GM20431 (cell line): Measurements from ENCODE around the gene C2orf49.

Source experiments
- in situ Hi-C: fragments of 300-500 bp; cut with MseI, MboI; formaldehyde crosslinking; loops from one replicate; pipeline ENCODE4 v1.15.0; 2020; ENCODE audit warnings: low sequenced_read_pairs; ENCODE audit not compliant: unreplicated experiment

The C2orf49 gene

GRCh38 chr2:105358593-105358992 is 21.3 kb downstream of the C2orf49 start:
- in situ Hi-C loops: no loop called here

- in situ Hi-C loops: loop anchor here (10.0 kb wide), 1 partner anchor 164 kb away; no protein-coding TSS in a partner anchor
Observed at GRCh38 chr2:105361102-105361889, 24.0 kb downstream of the C2orf49 start.

DNA sequence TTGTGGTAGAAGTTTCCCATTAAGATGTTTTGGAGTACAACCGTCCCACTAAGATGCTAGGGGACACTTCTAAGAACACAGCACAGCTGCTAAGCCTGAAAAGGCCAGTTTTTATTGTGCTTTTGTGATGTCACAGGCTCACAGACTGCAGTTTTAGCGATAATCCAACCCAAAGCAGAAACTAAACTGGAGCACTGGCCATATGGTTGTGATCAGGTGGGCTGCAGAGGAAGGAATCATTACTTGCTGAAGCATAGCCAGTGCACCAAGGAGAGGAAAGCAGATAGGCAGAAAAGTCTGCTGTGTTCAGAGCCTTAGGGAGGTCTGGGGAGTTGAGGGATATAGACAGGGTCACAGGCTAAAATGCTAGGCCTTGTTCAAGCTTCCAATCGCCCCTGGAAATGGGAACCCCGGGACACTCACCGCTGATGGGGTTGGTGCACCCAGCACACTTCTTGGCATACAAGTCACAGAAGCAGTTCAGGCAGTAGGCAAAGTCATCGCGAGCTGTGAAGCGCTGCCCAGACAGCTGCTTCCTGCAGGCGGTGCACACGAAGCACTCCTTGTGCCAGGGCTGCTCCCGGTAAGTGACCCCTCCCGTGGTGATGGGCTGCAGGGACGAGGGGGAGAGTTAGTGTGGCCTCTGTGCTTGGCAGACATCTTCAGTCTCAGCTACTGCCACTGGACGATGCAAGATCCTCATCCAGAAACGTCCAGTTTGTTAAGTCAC is 25.7 kb downstream of the C2orf49 start:
- in situ Hi-C loops: loop anchor here (10.0 kb wide), 1 partner anchor 162 kb away; no protein-coding TSS in a partner anchor

DNA sequence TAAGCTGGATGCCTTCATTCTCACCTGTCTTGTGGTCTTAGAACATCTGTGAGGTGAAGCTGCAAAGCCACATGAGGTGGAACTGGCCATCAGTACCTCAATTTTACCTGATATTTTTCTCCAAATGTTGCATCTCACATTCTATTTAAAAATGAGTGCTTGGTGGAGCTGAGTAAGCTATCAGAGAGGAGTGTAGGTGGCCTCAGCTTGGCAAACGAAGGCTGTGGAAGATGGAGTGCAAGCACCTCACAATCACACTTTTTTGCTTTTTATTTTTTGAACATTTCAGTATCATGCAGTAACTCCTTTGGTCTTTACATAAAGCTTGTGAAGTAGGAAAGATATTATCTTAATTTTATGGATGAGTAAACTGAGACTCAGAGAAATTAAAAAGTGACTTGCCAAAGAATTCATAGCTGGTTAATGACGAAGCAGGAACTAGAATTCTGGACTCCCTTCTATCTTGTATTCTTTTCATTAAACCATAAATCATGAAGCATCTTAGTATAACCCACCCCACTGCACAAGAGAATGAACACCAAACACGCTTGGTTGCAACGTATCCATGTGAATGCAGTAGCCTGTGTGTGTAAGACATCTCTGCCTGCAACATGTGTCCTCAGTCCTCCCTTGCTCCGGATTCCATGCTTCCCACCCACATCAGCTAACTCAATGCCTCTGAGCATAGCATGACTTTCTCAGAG is 27.2 kb downstream of the C2orf49 start:
- in situ Hi-C loops: loop anchor here (10.0 kb wide), 1 partner anchor 160 kb away; no protein-coding TSS in a partner anchor

DNA sequence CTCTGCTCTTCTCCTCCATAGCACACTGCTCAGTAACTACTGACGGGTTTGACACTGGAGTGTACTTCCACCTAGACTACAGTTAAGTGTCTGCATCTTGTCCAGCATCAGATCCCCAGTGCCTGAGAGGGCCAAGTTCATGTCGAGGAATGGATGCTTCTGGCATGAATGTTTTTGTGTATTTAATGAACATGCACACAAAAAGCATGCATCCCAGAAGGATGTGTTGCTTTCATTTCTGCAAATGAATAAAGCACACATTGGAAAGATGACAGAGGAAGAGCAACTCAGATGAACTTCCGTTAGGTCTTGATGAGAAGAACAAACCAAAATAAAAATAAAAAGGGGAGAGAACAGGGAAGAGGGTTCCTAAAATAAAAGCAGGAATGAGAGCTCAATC is 27.9 kb downstream of the C2orf49 start:
- in situ Hi-C loops: loop anchor here (10.0 kb wide), 1 partner anchor 160 kb away; no protein-coding TSS in a partner anchor

DNA sequence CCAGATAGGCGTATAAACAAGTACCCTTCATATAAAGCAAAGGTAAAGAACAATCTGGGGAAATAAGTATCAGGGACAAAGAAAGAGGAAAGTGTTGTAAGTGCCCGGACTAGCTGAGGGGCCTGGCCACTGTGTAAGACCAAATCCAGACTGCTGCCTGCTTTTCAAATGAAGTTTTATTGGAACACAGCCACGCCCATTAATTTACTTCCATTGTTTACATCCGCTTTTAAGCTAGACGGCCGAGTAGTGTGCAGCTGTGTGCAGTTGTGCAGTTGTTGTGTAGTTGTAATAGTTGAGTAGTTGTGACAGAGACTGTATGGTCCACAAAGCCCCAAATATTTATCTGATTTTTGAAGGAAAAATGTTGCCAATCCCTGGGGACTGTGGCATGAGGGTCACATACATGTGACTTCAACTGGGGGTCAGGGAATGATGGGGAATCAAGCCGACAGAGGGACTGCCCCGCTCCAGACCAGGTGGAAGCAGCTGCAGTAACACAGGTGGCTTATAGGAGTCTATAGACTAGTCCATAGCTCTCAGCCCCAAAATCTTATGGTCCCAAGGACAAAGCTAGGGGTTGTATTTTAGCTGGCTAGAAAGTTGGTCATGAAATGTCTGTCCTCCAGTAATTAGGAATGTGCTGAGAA is 31.5 kb downstream of the C2orf49 start:
- in situ Hi-C loops: loop anchor here (10.0 kb wide), 1 partner anchor 156 kb away; no protein-coding TSS in a partner anchor

DNA sequence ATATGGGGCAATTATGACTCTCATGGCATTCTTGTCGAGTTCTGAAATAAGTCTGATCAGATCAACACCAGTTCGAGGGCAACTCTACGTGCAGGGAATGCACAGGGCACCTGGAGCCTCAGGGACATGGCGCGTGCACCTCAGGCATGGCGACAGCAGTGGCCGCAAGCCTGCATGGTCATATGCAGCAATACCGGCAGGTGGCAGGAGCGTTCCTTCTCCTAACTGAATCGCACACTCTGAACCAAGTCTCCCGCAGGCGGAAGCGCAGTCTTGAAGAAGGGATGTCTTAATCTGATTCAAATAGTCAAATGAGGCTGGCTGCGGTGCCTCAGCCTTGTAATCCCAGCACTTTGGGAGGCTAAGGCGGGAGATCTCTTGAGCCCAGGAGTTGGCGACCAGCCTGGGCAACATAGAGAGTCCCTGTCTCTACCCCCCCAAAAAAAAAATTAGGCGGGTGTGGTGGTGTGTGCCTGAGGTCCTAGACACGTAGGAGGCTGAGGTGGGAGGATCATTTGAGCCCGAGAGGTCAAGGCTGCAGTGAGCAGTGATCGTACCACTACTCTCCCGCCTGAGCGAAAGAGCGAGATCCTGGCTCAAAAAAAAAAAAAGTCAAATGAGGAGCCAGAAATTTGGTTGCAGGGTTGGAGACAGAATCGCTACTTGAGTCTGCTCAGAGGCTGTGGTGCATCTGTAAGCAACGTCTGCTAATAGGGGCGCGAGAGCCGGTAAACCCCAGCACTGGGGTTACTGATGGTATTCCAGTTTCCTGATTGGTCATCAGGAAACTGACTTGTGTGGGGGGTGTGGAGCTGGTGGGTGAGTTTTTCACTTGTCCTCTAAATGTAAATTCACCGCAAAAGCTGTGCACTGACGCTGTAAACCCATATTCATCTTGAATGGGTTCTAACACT is 32.7 kb downstream of the C2orf49 start:
- in situ Hi-C loops: loop anchor here (10.0 kb wide), 1 partner anchor 155 kb away; no protein-coding TSS in a partner anchor

GRCh38 chr2:105371156-105371555 is 33.8 kb downstream of the C2orf49 start:
- in situ Hi-C loops: no loop called here

GRCh38 chr2:105371810-105372209 is 34.5 kb downstream of the C2orf49 start:
- in situ Hi-C loops: no loop called here

- in situ Hi-C loops: no loop called here
Observed at GRCh38 chr2:105373344-105373781, 36.0 kb downstream of the C2orf49 start.

GRCh38 chr2:105373895-105374401 is 36.6 kb downstream of the C2orf49 start:
- in situ Hi-C loops: no loop called here

DNA sequence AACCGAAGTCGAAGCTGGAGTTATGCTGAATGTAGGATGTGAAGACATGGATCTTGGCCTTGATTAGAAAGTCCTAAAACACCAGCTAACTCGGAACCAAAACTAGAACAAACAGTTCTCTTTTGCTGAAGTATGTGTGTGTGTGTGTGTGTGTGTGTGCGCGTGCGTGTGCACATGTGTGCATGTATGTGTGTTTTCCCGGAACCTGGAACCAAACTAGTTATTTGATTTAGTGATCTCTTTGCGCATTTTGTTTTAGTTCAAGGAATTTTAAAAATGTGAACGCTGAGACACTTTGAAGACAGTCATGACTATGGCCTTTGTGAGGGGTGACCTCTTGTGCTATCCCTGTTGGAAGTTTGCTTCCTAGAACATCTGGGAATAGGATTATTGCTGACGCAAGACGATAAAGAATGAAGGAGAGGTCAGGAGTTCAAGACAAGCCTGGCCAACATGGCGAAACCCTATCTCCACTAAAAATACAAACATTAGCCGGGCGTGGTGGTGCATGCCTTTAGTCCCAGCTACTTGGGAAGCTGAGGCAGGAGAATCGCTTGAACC is 37.7 kb downstream of the C2orf49 start:
- in situ Hi-C loops: no loop called here

GRCh38 chr2:105376010-105376409 is 38.7 kb downstream of the C2orf49 start:
- in situ Hi-C loops: no loop called here

GRCh38 chr2:105376789-105377240 is 39.5 kb downstream of the C2orf49 start:
- in situ Hi-C loops: no loop called here

DNA sequence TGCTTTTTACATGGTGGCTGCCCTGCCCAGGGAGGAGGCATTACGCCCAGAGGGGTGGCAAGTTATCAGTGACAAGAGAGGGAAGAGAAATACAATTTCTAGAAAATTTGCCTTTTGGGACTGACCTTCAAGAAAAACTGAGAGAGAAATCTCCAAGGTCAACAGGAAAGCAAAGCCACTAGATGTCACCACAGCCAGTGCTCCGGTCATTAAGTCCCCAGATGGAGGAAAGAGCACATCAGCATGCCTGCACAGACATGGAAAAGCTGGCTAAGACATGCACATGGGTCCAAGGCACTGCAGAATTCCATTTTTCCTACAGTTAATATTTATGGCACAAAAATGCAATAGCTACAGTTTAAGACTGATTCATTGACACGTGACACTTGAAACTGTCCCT is 40.5 kb downstream of the C2orf49 start:
- in situ Hi-C loops: no loop called here

DNA sequence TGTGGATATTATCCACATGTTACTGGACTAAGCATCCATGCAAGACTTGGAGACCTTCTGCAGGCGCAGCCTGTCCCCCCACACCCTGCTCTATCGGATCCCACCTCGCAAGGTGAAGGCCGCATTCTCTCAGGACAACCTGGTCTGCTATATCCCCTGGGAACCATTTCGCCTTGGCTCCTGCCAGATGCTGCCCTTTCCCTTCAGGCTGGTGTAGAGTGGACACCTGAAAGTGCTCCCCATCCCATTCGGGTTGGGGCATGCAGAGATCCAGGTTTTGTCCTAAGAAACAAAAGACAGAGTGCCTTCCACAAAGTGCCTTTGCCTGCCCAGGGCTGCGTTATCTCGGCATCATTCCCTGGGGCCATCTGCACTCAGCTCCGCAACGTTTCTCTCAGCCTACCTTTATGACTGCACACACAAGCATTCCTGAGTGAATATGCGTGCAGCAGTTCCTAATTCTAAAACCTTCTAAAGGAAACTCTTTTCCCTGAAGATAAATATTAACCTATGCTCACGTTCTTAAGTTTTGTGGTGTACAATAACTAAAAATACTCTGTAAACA is 41.0 kb downstream of the C2orf49 start:
- in situ Hi-C loops: no loop called here

GRCh38 chr2:105378921-105379383 is 41.6 kb downstream of the C2orf49 start:
- in situ Hi-C loops: no loop called here

GRCh38 chr2:105379741-105380186 is 42.4 kb downstream of the C2orf49 start:
- in situ Hi-C loops: no loop called here
